Spleen (tissue), 7 donors: ENCODE results near the gene HHIP.

Experiments used
- CTCF ChIP-seq, 11 experiments: fragments of 200-600 bp in 7 of 11; fragments of 450-650 bp in 4 of 11; sonication (generic) in 4 of 11; IDR thresholded peaks in 8 of 11; conservative IDR thresholded peaks in 3 of 11; 1 replicate in 7 of 11; 2 replicates in 4 of 11; pipeline versions ENCODE4 v1.4.0 to v1.8.0; 2016 to 2021; ENCODE audit warnings: antibody characterized with exemption in 11 of 11, inconsistent platforms in 4 of 11, mild to moderate bottlenecking in 1 of 11
- POLR2AphosphoS5 ChIP-seq, 3 donors: sonication (generic); formaldehyde crosslinking; IDR thresholded peaks; one replicate each; pipeline ENCODE4 v1.5.1; 2017; ENCODE audit warnings: antibody characterized with exemption in 3 of 3
- donor health status: DM: no; HTN: no; CAD: no; lungs with moderate emphysema.
- donor health status: DM: no; HTN: no; CAD: no.
- donor health status: DM: no; HTN: no; CAD: no.

- TF ChIP-seq POLR2AphosphoS5 (IDR thresholded peaks at IDR 0.05) (no peak), CTCF (IDR thresholded peaks at IDR 0.05 in 8 of 11, conservative IDR thresholded peaks at IDR 0.05 in 3 of 11) (no peak)
These were observed 68.2 kb downstream of the HHIP start for GRCh38 chr4:144714166-144714565.
